WTC11 (cell line): ENCODE measurements around the gene EML2. TPM values are rescaled to one million over a fixed set of nuclear protein-coding genes. Genes with fewer than 3 reads are reported as not detected.

ENCODE experiments used
- ATAC-seq: fragments of 200-7000 bp; cut with Tn5 transposase; 2 replicates; pipeline ENCODE4 v1.10.0; 2021; ENCODE audit warnings: mild to moderate bottlenecking, moderate library complexity
- CTCF ChIA-PET: fragments of 300-600 bp; sonication (Branson Sonifier 250); formaldehyde crosslinking; loops from one replicate; lab custom pipeline; 2021; ENCODE audit warnings: antibody characterized with exemption; lab: Charles Lee
- POLR2A ChIA-PET: fragments of 350-600 bp; sonication (Branson Sonifier 250); formaldehyde crosslinking; loops from one replicate; lab custom pipeline; 2021; ENCODE audit warnings: antibody characterized with exemption; lab: Charles Lee
- DNase-seq: peaks from one replicate; pipeline ENCODE4 v3.0.0; 2021; ENCODE audit warnings: low spot score
- H3K27ac Mint-ChIP-seq: 2 replicates; pipeline ENCODE4 v1.8.0; 2021; ENCODE audit warnings: mixed read lengths
- H3K27me3 Mint-ChIP-seq: 2 replicates; pipeline ENCODE4 v1.8.0; 2021; ENCODE audit warnings: low read depth, mild to moderate bottlenecking, moderate library complexity, mixed read lengths
- H3K36me3 Mint-ChIP-seq: 2 replicates; pipeline ENCODE4 v1.8.0; 2021; ENCODE audit warnings: mixed read lengths
- H3K4me1 Mint-ChIP-seq: 2 replicates; pipeline ENCODE4 v1.8.0; 2022; ENCODE audit warnings: mixed read lengths
- H3K4me3 Mint-ChIP-seq: 2 replicates; pipeline ENCODE4 v1.8.0; 2021; ENCODE audit warnings: mild to moderate bottlenecking, moderate library complexity, mixed read lengths
- H3K9me3 Mint-ChIP-seq: 2 replicates; pipeline ENCODE4 v1.8.0; 2021; ENCODE audit warnings: mixed read lengths
- AFF4 ChIP-seq: sonication (generic); formaldehyde crosslinking; IDR thresholded peaks from 2 replicates; pipeline ENCODE4 v1.8.1; 2023; ENCODE audit warnings: mild to moderate bottlenecking, missing genetic modification reagents, borderline replicate concordance
- ATF1 ChIP-seq: sonication (generic); formaldehyde crosslinking; IDR thresholded peaks from 2 replicates; pipeline ENCODE4 v1.8.1; 2023; ENCODE audit warnings: mild to moderate bottlenecking, moderate library complexity, missing genetic modification reagents
- ATF3 ChIP-seq: sonication (generic); formaldehyde crosslinking; conservative IDR thresholded peaks from 2 replicates; pipeline ENCODE4 v1.8.1; 2022; ENCODE audit warnings: mild to moderate bottlenecking, missing genetic modification reagents
- CBFB ChIP-seq: sonication (generic); formaldehyde crosslinking; IDR thresholded peaks from 2 replicates; pipeline ENCODE4 v1.8.1; 2022; ENCODE audit warnings: mild to moderate bottlenecking, low read depth, missing genetic modification reagents
- CDX4 ChIP-seq: fragments of 250-450 bp; sonication (Bioruptor Pico); IDR thresholded peaks from 2 replicates; pipeline ENCODE4 v1.9.0; 2021; ENCODE audit warnings: moderate library complexity, mild to moderate bottlenecking, inconsistent platforms, borderline replicate concordance
- HMGA2 ChIP-seq: fragments of 250-450 bp; sonication (Bioruptor Pico); IDR thresholded peaks from 2 replicates; pipeline ENCODE4 v1.4.0; 2021; ENCODE audit warnings: mild to moderate bottlenecking, moderate library complexity
- IRF1 ChIP-seq: sonication (generic); formaldehyde crosslinking; IDR thresholded peaks from 2 replicates; pipeline ENCODE4 v1.8.0; 2023; ENCODE audit warnings: missing genetic modification reagents
- KAT7 ChIP-seq: sonication (generic); formaldehyde crosslinking; IDR thresholded peaks from 2 replicates; pipeline ENCODE4 v1.8.1; 2023; ENCODE audit warnings: missing genetic modification reagents, mild to moderate bottlenecking, borderline replicate concordance
- NFE2L1 ChIP-seq: sonication (generic); formaldehyde crosslinking; IDR thresholded peaks from 2 replicates; pipeline ENCODE4 v1.8.1; 2023; ENCODE audit warnings: missing genetic modification reagents
- NFYB ChIP-seq: sonication (generic); formaldehyde crosslinking; conservative IDR thresholded peaks from 2 replicates; pipeline ENCODE4 v1.8.0; 2022; ENCODE audit warnings: low read depth, missing genetic modification reagents
- NR1H2 ChIP-seq: sonication (generic); formaldehyde crosslinking; IDR thresholded peaks from 2 replicates; pipeline ENCODE4 v1.9.0; 2021; ENCODE audit warnings: mild to moderate bottlenecking, moderate library complexity, missing genetic modification reagents
- NR2C2 ChIP-seq: sonication (generic); formaldehyde crosslinking; IDR thresholded peaks from 2 replicates; pipeline ENCODE4 v1.8.0; 2022; ENCODE audit warnings: mild to moderate bottlenecking, missing genetic modification reagents
- NR3C1 ChIP-seq: sonication (generic); formaldehyde crosslinking; conservative IDR thresholded peaks from 2 replicates; pipeline ENCODE4 v1.8.1; 2023; ENCODE audit warnings: low read depth, mild to moderate bottlenecking, missing genetic modification reagents
- OVOL2 ChIP-seq: fragments of 250-450 bp; sonication (Bioruptor Pico); IDR thresholded peaks from 2 replicates; pipeline ENCODE4 v1.9.0; 2021; ENCODE audit warnings: mild to moderate bottlenecking, borderline replicate concordance
- PRDM15 ChIP-seq: sonication (generic); formaldehyde crosslinking; IDR thresholded peaks from 2 replicates; pipeline ENCODE4 v1.8.0; 2022; ENCODE audit warnings: missing genetic modification reagents
- SOX15 ChIP-seq: fragments of 250-450 bp; sonication (Bioruptor Pico); IDR thresholded peaks from 2 replicates; pipeline ENCODE4 v1.9.0; 2021; ENCODE audit warnings: mild to moderate bottlenecking
- SP1 ChIP-seq: sonication (generic); formaldehyde crosslinking; conservative IDR thresholded peaks from 2 replicates; pipeline ENCODE4 v1.8.1; 2022; ENCODE audit warnings: missing genetic modification reagents
- TCF7 ChIP-seq: sonication (generic); formaldehyde crosslinking; IDR thresholded peaks from 2 replicates; pipeline ENCODE4 v1.8.0; 2022; ENCODE audit warnings: mild to moderate bottlenecking, low read depth, missing genetic modification reagents, moderate library complexity
- ZNF263 ChIP-seq: sonication (generic); formaldehyde crosslinking; IDR thresholded peaks from 2 replicates; pipeline ENCODE4 v1.8.1; 2022; ENCODE audit warnings: low read depth, mild to moderate bottlenecking, moderate library complexity, missing genetic modification reagents
- ZNF396 ChIP-seq: fragments of 250-450 bp; sonication (Bioruptor Pico); IDR thresholded peaks from 2 replicates; pipeline ENCODE4 v1.8.0; 2021; ENCODE audit warnings: mild to moderate bottlenecking, moderate library complexity, borderline replicate concordance
- ZNF416 ChIP-seq: fragments of 250-450 bp; sonication (Bioruptor Pico); IDR thresholded peaks from 2 replicates; pipeline ENCODE4 v1.9.0; 2021; ENCODE audit warnings: mild to moderate bottlenecking, inconsistent platforms
- ZNF512 ChIP-seq: sonication (generic); formaldehyde crosslinking; IDR thresholded peaks from 2 replicates; pipeline ENCODE4 v1.8.1; 2022; ENCODE audit warnings: missing genetic modification reagents, borderline replicate concordance
- ZNF671 ChIP-seq: fragments of 250-450 bp; sonication (Bioruptor Pico); IDR thresholded peaks from 2 replicates; pipeline ENCODE4 v1.8.0; 2021; ENCODE audit warnings: mild to moderate bottlenecking
- total RNA-seq: library from RNA; stranded (reverse); gene quantifications from 3 replicates; pipeline ENCODE4 v1.2.3, GENCODE V29; 2021

EML2 gene
- total RNA-seq, 1 experiment from 2014 or later: 63.3 TPM

GRCh38 chr19:45595814-45596213 is 43.4 kb downstream of the EML2 start:
- POLR2A ChIA-PET: no interaction called here
- DNase-seq (no peak), ATAC-seq (no peak)
- Mint-ChIP-seq H3K4me3 (no peak overlapping the region), H3K9me3 (no peaks in the 10 kb centered on the region), H3K36me3 (no peaks in the 10 kb centered on the region), H3K27me3 (peaks cover 84% of the 10 kb centered on the region), H3K27ac (no peak overlapping the region), H3K4me1 (peaks cover 48% of the 10 kb centered on the region)
- CTCF ChIA-PET: interaction anchor here (0.7 to 3.7 kb wide), 4 partner anchors 37 to 110 kb away, joined by 3 to 18 read pairs (median 4); no protein-coding TSS in a partner anchor
- TF ChIP-seq NR3C1 (CRISPR knock-in tag) (no peak), NR2C2 (CRISPR knock-in tag) (no peak), CDX4 (no peak), SP1 (no peak), TCF7 (CRISPR knock-in tag) (no peak), ZNF512 (no peak), OVOL2 (CRISPR knock-in tag) (no peak), ZNF396 (no peak), PRDM15 (CRISPR knock-in tag) (no peak), SOX15 (no peak), CBFB (CRISPR knock-in tag) (no peak)

- H3K4me1 Mint-ChIP-seq: peaks cover 27% of the 10 kb centered on the region
- ChIA-PET CTCF (interaction anchor here (3.7 kb wide), 1 partner anchor 49 kb away, joined by 18 read pairs; no protein-coding TSS in a partner anchor), POLR2A (interaction anchor here (0.7 kb wide), 1 partner anchor 85 kb away, joined by 4 read pairs; no protein-coding TSS in a partner anchor)
- no peak overlapping the region for H3K27ac Mint-ChIP-seq
- TF ChIP-seq NFYB (CRISPR knock-in tag): no peak
- no peak for TF ChIP-seq NFE2L1 (CRISPR knock-in tag)
- no peak for TF ChIP-seq ATF1 (CRISPR knock-in tag)
- TF ChIP-seq ZNF416 (CRISPR knock-in tag): no peak
- no peak for TF ChIP-seq ZNF263 (CRISPR knock-in tag)
- no peak for TF ChIP-seq HMGA2 (CRISPR knock-in tag)
- H3K27me3 Mint-ChIP-seq: peaks cover 83% of the 10 kb centered on the region
- DNase-seq (no peak), ATAC-seq (no peak)
- no peaks in the 10 kb centered on the region for H3K36me3 Mint-ChIP-seq
- no peaks in the 10 kb centered on the region for H3K9me3 Mint-ChIP-seq
- no peak overlapping the region for H3K4me3 Mint-ChIP-seq
Measured at GRCh38 chr19:45593520-45593919, 45.7 kb downstream of the EML2 start.

- H3K9me3 Mint-ChIP-seq: no peaks in the 10 kb centered on the region
- DNase-seq (no peak), ATAC-seq (no peak)
- ChIA-PET POLR2A (no interaction called here), CTCF (interaction anchor here (2.6 kb wide), 1 partner anchor 50 kb away, joined by 86 read pairs; no protein-coding TSS in a partner anchor)
- H3K27me3 Mint-ChIP-seq: peaks cover 72% of the 10 kb centered on the region
- no peak overlapping the region for H3K27ac Mint-ChIP-seq
- H3K4me3 Mint-ChIP-seq: no peak overlapping the region
- H3K36me3 Mint-ChIP-seq: no peaks in the 10 kb centered on the region
- peaks cover 16% of the 10 kb centered on the region for H3K4me1 Mint-ChIP-seq
- TF ChIP-seq IRF1 (CRISPR knock-in tag) (no peak), AFF4 (CRISPR knock-in tag) (no peak), NFE2L1 (CRISPR knock-in tag) (no peak), NR1H2 (CRISPR knock-in tag) (no peak), CDX4 (no peak), ZNF671 (CRISPR knock-in tag) (no peak), KAT7 (CRISPR knock-in tag) (no peak), ATF3 (CRISPR knock-in tag) (no peak)
Measured at GRCh38 chr19:45592366-45592765, 46.8 kb downstream of the EML2 start.
